ENCODE data around the gene NTN5.
A peak's percentile ranks its signal among the peaks of the same experiment; 100 is the strongest.

The NTN5 gene

GRCh38 chr19:48678201-48678600 is 5.4 kb upstream of the NTN5 start:
- H3K9me3 ChIP-seq (ENCODE audit: insufficient read depth, low read length), result no peaks in the 10 kb centered on the region
- TF ChIP-seq ZNF274 (IDR thresholded peaks at IDR 0.05; ENCODE audit: low read depth, low read length) (no peak), YY1 (IDR thresholded peaks at IDR 0.05; ENCODE audit: insufficient read depth, insufficient read length) (no peak), SUZ12 (IDR thresholded peaks at IDR 0.05; ENCODE audit: extremely low read depth, insufficient read depth, insufficient read length) (no peak)
- no peak overlapping the region for H3K4me3 ChIP-seq (ENCODE audit: insufficient read length, low read depth)
- H3K9ac ChIP-seq (ENCODE audit: insufficient read length, low read depth), result no peak overlapping the region
- DNase-seq (ENCODE audit: low read depth, low spot score), result no peak
- H3K27me3 ChIP-seq (ENCODE audit: insufficient read depth, insufficient read length), result peaks cover 6% of the 10 kb centered on the region
- no peaks in the 10 kb centered on the region for H3K36me3 ChIP-seq (ENCODE audit: insufficient read depth, insufficient read length, low read length)
- peaks cover 8% of the 10 kb centered on the region for H3K4me1 ChIP-seq (ENCODE audit: insufficient read depth, insufficient read length)

GRCh38 chr19:48676887-48677286 is 4.1 kb upstream of the NTN5 start:
- Histone ChIP-seq H3K9me3 (ENCODE audit: insufficient read depth, low read length) (no peaks in the 10 kb centered on the region), H3K27me3 (ENCODE audit: insufficient read depth, insufficient read length) (peaks cover 6% of the 10 kb centered on the region), H3K36me3 (ENCODE audit: insufficient read depth, insufficient read length, low read length) (no peaks in the 10 kb centered on the region), H3K9ac (ENCODE audit: insufficient read length, low read depth) (no peak overlapping the region), H3K4me3 (ENCODE audit: insufficient read length, low read depth) (no peak overlapping the region), H3K4me1 (ENCODE audit: insufficient read depth, insufficient read length) (peaks cover 8% of the 10 kb centered on the region)
- no peak for DNase-seq (ENCODE audit: low read depth, low spot score)
- TF ChIP-seq ZNF274 (IDR thresholded peaks at IDR 0.05; ENCODE audit: low read depth, low read length) (no peak), YY1 (IDR thresholded peaks at IDR 0.05; ENCODE audit: insufficient read depth, insufficient read length) (no peak), SUZ12 (IDR thresholded peaks at IDR 0.05; ENCODE audit: extremely low read depth, insufficient read depth, insufficient read length) (no peak)

GRCh38 chr19:48676487-48676886 is 3.7 kb upstream of the NTN5 start:
- no peak overlapping the region for H3K9ac ChIP-seq (ENCODE audit: insufficient read length, low read depth)
- no peaks in the 10 kb centered on the region for H3K36me3 ChIP-seq (ENCODE audit: insufficient read depth, insufficient read length, low read length)
- TF ChIP-seq YY1 (IDR thresholded peaks at IDR 0.05; ENCODE audit: insufficient read depth, insufficient read length), result no peak
- no peak for TF ChIP-seq SUZ12 (IDR thresholded peaks at IDR 0.05; ENCODE audit: extremely low read depth, insufficient read depth, insufficient read length)
- no peak for TF ChIP-seq ZNF274 (IDR thresholded peaks at IDR 0.05; ENCODE audit: low read depth, low read length)
- peaks cover 6% of the 10 kb centered on the region for H3K27me3 ChIP-seq (ENCODE audit: insufficient read depth, insufficient read length)
- no peaks in the 10 kb centered on the region for H3K9me3 ChIP-seq (ENCODE audit: insufficient read depth, low read length)
- H3K4me1 ChIP-seq (ENCODE audit: insufficient read depth, insufficient read length), result peaks cover 8% of the 10 kb centered on the region
- DNase-seq (ENCODE audit: low read depth, low spot score), result no peak
- H3K4me3 ChIP-seq (ENCODE audit: insufficient read length, low read depth), result no peak overlapping the region

GRCh38 chr19:48674921-48675824 is 2.4 kb upstream of the NTN5 start:
- no peaks in the 10 kb centered on the region for H3K9me3 ChIP-seq (ENCODE audit: insufficient read depth, low read length)
- H3K36me3 ChIP-seq (ENCODE audit: insufficient read depth, insufficient read length, low read length), result no peaks in the 10 kb centered on the region
- peaks cover 6% of the 10 kb centered on the region for H3K27me3 ChIP-seq (ENCODE audit: insufficient read depth, insufficient read length)
- peaks cover 8% of the 10 kb centered on the region for H3K4me1 ChIP-seq (ENCODE audit: insufficient read depth, insufficient read length)
- peak; percentile 72 for DNase-seq (ENCODE audit: low read depth, low spot score)
- H3K4me3 ChIP-seq (ENCODE audit: insufficient read length, low read depth), result no peak overlapping the region
- H3K9ac ChIP-seq (ENCODE audit: insufficient read length, low read depth), result peak overlapping the region; percentile 34
- TF ChIP-seq ZNF274 (IDR thresholded peaks at IDR 0.05; ENCODE audit: low read depth, low read length) (no peak), YY1 (IDR thresholded peaks at IDR 0.05; ENCODE audit: insufficient read depth, insufficient read length) (no peak), SUZ12 (IDR thresholded peaks at IDR 0.05; ENCODE audit: extremely low read depth, insufficient read depth, insufficient read length) (no peak)

GRCh38 chr19:48674216-48674809 is 1.5 kb upstream of the NTN5 start:
- Histone ChIP-seq H3K9ac (ENCODE audit: insufficient read length, low read depth) (peak overlapping the region; percentile 10), H3K27me3 (ENCODE audit: insufficient read depth, insufficient read length) (peaks cover 6% of the 10 kb centered on the region), H3K9me3 (ENCODE audit: insufficient read depth, low read length) (no peaks in the 10 kb centered on the region), H3K4me1 (ENCODE audit: insufficient read depth, insufficient read length) (peaks cover 8% of the 10 kb centered on the region), H3K4me3 (ENCODE audit: insufficient read length, low read depth) (no peak overlapping the region), H3K36me3 (ENCODE audit: insufficient read depth, insufficient read length, low read length) (no peaks in the 10 kb centered on the region)
- TF ChIP-seq SUZ12 (IDR thresholded peaks at IDR 0.05; ENCODE audit: extremely low read depth, insufficient read depth, insufficient read length) (no peak), YY1 (IDR thresholded peaks at IDR 0.05; ENCODE audit: insufficient read depth, insufficient read length) (no peak), ZNF274 (IDR thresholded peaks at IDR 0.05; ENCODE audit: low read depth, low read length) (no peak)
- DNase-seq (ENCODE audit: low read depth, low spot score), result no peak

- Histone ChIP-seq H3K9ac (ENCODE audit: insufficient read length, low read depth) (peak overlapping the region; percentile 10), H3K9me3 (ENCODE audit: insufficient read depth, low read length) (no peaks in the 10 kb centered on the region), H3K36me3 (ENCODE audit: insufficient read depth, insufficient read length, low read length) (no peaks in the 10 kb centered on the region), H3K4me1 (ENCODE audit: insufficient read depth, insufficient read length) (peaks cover 8% of the 10 kb centered on the region), H3K27me3 (ENCODE audit: insufficient read depth, insufficient read length) (peaks cover 6% of the 10 kb centered on the region), H3K4me3 (ENCODE audit: insufficient read length, low read depth) (no peak overlapping the region)
- DNase-seq (ENCODE audit: low read depth, low spot score), result no peak
- no peak for TF ChIP-seq YY1 (IDR thresholded peaks at IDR 0.05; ENCODE audit: insufficient read depth, insufficient read length)
- TF ChIP-seq SUZ12 (IDR thresholded peaks at IDR 0.05; ENCODE audit: extremely low read depth, insufficient read depth, insufficient read length), result no peak
- no peak for TF ChIP-seq ZNF274 (IDR thresholded peaks at IDR 0.05; ENCODE audit: low read depth, low read length)
These were observed 751 bp upstream of the NTN5 start for GRCh38 chr19:48673436-48674100.

Measured in NT2/D1 (cell line).